GM15510 (cell line): ENCODE measurements around the gene PACSIN1.

Experiments used
- POLR2A ChIP-seq: IDR thresholded peaks from 3 replicates; pipeline ENCODE4 v1.6.1; 2011; ENCODE audit warnings: borderline replicate concordance; ENCODE audit not compliant: insufficient read length; ENCODE audit errors: extremely low read depth

The PACSIN1 gene

DNA sequence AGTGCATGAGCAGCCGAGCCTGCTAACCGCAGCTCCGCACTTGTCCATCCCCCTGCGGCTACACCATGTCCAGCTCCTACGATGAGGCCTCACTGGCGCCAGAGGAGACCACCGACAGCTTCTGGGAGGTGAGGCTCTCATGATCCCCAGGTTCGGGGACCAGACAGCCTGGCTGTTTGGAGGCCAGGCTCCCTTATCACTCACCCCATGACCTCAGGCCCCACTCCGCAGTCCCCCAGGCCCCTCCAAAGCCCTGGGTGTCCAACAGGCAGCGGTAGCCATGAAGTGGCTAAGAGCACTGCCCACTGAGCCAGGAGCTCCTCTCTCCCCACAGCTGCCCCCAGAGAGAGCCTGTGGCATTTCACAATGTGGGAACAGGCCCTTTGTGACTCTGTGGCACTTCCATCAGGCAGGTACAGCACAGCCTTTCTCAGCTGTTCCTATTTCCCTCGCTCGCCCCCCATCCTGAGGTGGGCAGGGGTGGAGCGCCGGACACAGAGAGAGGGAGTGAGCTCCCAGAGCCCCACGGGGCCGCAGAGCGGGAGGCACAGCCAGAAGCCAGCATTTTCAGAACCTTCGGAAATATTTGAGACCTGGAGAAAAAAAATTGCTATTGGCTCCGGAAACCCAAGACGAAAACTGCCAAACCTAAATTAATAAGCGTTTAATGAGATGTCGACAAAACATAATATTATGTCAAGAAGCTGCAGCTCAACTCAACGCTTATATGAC is 60.5 kb downstream of the PACSIN1 start:
- no peak for TF ChIP-seq POLR2A

DNA sequence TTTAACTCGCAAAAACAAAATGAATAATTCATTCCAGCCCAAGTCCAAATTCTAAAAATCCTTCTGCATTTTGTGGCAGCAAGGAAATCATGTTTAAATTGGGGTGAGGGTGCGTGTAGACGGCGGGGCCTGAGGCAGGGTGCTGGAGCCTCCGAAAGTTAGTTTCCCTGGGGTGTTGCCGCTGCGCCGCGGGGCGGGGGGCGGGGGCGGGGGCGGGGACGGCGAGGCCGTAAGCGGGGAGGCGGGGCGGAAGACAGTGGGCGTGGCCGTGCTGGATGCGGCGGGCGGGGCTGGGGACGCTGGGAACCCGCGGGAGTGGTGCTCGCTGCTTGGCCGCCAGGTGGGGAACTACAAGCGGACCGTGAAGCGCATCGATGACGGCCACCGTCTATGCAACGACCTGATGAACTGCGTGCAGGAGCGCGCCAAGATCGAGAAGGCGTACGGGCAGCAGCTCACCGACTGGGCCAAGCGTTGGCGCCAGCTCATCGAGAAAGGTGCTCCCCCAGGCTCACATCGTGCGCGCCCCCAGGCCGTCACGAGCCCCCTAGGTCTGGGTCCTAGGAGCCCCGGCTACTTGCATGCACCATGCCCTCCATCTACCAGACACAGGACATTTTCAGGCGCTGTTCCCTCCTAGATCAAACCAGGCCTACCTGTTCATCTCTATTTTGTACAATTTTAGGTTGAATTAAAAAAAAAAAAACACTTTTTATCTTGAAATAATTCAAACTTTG is 61.3 kb downstream of the PACSIN1 start:
- TF ChIP-seq POLR2A = no peak

DNA sequence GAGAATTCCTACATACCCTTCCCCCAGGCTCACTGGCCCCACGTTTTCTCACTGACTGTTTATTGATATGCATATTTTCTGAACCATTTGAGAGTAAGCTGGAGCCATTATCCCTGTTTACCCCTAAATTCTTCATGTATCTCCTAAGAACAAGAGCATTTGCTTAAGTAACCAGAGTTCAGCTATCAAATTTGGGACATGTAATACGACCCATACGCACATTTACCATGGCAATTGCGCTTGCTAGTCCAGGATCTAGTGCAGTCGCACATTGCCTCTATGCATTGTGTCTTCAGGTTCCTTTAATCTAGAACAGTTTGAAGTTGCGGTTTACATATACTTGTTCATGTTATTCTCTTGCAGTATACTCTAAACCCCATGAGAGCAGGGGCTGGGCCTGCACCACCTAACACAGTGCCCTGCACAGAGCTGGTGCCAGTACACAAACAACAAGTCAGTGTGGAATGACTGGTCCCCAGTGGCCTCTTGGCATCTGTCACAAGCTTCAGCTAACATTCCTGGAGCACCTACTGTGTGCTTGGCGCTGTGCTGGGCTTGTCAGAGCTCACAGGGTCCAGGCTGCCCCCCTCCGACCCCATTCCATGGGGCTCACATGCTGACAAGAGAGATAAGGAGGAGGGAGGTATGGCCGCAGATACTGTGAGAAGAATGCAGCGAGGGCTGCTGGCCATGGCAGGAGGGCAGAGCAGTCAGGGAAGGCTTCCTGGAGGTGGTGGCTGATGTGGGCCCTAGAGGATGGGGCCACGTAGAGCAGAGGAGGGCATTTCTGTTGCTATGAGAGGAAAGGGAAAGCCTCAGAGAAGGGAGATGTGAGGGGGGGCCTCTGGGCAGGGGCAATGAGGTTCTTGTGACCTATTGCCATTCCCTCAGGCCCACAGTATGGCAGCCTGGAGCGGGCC is 62.1 kb downstream of the PACSIN1 start:
- TF ChIP-seq POLR2A = no peak

- no peak for TF ChIP-seq POLR2A
These were observed 63.3 kb downstream of the PACSIN1 start for GRCh38 chr6:34528996-34529664.

GRCh38 chr6:34529665-34530327 is 63.9 kb downstream of the PACSIN1 start:
- no peak for TF ChIP-seq POLR2A

GRCh38 chr6:34530753-34531365 is 65.0 kb downstream of the PACSIN1 start:
- TF ChIP-seq POLR2A = no peak

GRCh38 chr6:34531580-34532201 is 65.8 kb downstream of the PACSIN1 start:
- no peak for TF ChIP-seq POLR2A

DNA sequence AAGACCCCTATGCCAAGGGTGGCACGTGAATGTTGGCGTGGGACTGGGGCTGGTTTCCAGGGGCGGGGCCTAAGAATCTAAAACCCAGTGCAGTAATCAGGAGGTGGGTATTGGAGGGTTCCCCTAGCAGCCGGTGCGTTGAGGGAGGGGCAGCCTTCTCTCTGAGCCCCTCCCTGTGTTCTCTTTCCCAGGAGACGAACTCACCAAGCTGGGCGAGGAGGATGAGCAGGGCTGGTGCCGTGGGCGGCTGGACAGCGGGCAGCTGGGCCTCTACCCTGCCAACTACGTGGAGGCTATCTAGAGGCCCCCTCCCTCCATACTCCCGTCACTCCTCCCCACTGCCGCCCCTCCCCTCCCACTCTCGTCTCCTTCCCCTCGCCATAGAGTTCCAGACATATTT is 66.4 kb downstream of the PACSIN1 start:
- no peak for TF ChIP-seq POLR2A

GRCh38 chr6:34534146-34534545 is 68.3 kb downstream of the PACSIN1 start:
- no peak for TF ChIP-seq POLR2A

GRCh38 chr6:34534656-34535055 is 68.8 kb downstream of the PACSIN1 start:
- no peak for TF ChIP-seq POLR2A

DNA sequence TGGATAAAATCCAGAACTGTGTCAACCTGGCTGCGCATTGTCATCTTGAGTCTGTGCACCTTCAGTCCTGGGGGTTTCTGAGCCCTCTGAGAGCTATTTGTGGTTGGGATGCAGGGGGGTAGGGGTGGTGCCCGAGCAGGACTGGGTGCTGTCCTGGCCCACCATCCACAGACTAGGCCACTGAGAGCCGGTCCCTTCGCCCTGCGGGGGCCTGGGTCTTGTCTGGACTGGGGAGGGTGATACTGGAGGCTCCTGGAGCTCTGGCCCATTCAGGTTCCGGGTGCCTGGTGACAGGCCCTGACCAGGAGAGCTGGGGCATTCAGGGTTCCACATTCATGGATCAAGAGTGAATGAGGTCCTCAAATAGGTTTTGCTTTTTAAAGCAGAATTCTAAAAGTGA is 69.3 kb downstream of the PACSIN1 start:
- no peak for TF ChIP-seq POLR2A

DNA sequence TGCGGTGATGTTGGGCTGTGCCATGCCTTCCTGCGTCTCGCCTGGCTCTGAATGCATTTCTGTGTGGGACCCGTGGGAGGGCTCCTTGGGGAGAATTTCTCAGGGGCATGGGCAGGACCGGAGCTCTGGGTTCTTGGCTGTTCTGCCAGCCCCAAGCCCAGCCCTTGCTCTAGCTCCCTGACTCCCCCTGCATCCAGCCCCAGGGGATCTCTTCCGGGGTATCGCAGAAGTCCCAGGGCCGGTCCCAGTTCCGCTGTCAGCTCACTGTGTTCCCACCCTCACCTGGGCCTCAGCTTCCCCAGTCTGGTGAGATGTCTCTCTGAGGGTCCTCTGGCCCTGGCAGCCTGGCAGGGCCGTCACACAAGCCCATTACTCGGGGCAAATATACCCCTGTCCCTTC is 69.8 kb downstream of the PACSIN1 start:
- no peak for TF ChIP-seq POLR2A

- TF ChIP-seq POLR2A = no peak
These were observed 70.5 kb downstream of the PACSIN1 start for GRCh38 chr6:34536251-34536958.
